C4-2B (cell line): ENCODE measurements around the gene CMTM3.
"Not testable (repeated sequence)": the region's sequence is repeated elsewhere in the genome, so short reads cannot be mapped to it uniquely, and the experiment has no call there.

Source experiments
- H3K27ac ChIP-seq: fragments of 450-650 bp; 2 replicates; pipeline ENCODE4 v1.5.1; 2017
- CTCF ChIP-seq: fragments of 450-650 bp; conservative IDR thresholded peaks from 2 replicates; pipeline ENCODE4 v1.5.1; 2017; ENCODE audit warnings: mild to moderate bottlenecking
- ZFX ChIP-seq: fragments of 450-650 bp; IDR thresholded peaks from 2 replicates; pipeline ENCODE4 v1.6.1; 2017

CMTM3 gene

DNA sequence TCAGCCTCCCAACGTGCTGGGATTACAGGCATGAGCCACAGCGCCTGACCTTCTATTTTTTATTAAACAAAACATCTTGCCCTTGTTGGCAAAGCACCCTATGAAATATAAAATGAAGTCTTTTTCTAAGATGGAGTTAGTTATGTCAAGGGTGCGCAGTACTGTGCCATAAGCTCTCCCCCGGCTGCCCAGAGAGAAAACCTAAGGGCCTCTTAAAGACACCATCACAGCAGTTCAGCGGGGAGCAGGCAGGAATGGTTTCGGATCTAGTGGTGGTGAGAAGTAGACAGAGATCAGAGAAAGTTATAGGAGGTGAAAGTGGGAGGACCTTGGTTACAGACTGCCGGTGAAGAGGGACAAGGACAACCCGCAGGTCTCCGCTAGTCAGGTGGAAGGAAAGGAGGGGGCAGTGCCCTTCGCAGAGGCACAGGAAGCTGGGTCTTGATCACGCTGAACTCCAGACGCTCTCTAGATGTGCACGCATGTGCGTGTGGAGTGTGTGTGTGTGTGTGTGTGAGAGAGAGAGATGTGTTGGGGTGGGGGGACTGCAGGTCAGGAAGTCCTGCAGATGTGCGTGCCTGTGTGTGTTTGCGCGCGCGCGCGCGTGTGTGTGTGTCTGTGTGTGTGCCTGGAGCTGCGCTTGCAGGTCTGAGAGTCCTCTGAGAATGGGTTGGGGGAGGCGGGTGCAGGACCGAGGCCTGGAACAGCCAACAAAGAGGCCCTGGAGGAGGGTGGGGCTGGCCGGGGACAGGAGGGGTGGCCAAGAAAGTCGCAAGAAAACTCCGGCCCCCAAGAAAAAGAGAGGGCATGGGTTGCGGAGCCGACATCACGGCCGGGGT, 748 bp upstream of the CMTM3 start:
- H3K27ac ChIP-seq, result no peak overlapping the region
- no peak for TF ChIP-seq CTCF
- no peak for TF ChIP-seq ZFX

GRCh38 chr16:66605177-66605978, 874 bp downstream of the CMTM3 start:
- H3K27ac ChIP-seq, result no peak overlapping the region
- TF ChIP-seq CTCF, result no peak; the same call in 1 of the 2 replicates
- TF ChIP-seq ZFX, result no peak

GRCh38 chr16:66605979-66606751, 1.7 kb downstream of the CMTM3 start:
- no peak overlapping the region for H3K27ac ChIP-seq
- TF ChIP-seq CTCF (no peak), ZFX (no peak)

DNA sequence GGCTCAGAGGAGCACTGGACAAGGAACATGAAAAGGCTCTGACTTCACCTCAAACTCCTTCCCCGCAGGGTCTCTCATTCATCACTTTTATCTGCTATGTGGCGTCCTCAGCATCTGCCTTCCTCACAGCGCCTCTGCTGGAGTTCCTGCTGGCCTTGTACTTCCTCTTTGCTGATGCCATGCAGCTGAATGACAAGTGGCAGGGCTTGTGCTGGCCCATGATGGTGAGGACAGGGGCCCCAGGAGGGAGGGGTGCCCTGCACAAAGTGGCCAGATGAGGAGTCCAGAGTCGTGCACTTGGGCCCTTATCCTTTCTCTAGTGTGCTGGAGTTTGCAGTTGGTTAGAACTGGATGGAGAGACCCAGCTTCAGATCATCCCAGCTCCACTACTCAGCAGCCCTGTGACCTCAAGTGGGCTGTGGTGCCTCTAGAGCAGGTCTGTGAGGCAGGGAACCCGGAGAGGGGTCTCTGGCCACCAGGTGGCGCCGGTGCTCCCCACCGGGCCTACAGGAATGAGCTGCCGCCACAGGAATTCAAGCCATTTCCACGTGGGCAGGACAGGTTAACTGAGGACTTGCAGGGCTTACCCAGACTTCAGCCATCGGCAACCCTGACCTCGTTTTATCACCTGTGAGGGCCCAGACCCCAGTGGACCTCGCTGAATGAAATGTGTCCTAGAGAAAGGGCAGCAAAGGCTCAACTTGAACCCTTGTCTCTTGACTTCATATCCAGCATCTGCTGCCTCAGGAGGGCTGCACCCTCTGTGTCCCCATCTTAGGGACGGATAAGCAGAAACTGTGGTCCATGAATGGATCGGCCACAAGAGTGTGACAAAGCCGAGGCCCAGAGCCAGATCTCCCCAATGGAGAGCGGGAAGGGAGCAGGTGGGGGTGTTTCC, 4.0 kb downstream of the CMTM3 start:
- H3K27ac ChIP-seq, result peak overlapping the region; percentile 12; the same call in 1 of the 2 replicates
- peak; percentile 96 for TF ChIP-seq CTCF
- no peak for TF ChIP-seq ZFX

- TF ChIP-seq ZFX (no peak), CTCF (no peak)
- H3K27ac ChIP-seq, result peak overlapping the region; percentile 12; the same call in 1 of the 2 replicates
These were observed 4.6 kb downstream of the CMTM3 start for GRCh38 chr16:66609139-66609510.

- H3K27ac ChIP-seq, result no peak overlapping the region
- no peak for TF ChIP-seq ZFX
- TF ChIP-seq CTCF, result no peak
These were observed 5.8 kb downstream of the CMTM3 start for GRCh38 chr16:66610111-66610820.

DNA sequence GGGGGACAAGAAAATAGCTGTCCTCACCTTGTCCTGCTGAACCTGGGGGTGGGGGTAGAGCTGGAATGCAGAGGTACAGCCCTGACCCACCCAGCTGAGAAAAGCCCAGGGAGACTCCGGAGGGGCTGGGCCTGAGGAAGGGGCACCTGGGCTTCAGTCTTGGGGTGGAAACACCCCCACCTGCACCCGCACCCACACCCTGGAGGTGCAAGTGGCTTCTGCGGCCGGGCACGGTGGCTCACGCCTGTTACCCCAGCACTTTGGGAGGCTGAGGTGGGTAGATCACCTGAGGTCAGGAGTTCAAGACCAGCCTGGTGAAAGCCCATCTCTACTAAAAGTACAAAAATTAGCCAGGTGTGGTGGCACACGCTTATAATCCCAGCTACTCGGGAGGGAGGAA, 7.4 kb downstream of the CMTM3 start:
- H3K27ac ChIP-seq, result not testable (repeated sequence)
